H9 (cell line): ENCODE data around the gene MTRF1. TPM values are rescaled to one million over a fixed set of nuclear protein-coding genes. Genes with fewer than 3 reads are reported as not detected.

Experiments
- DNase-seq: peaks from one replicate; pipeline ENCODE4 v3.0.0-alpha.2; 2017
- H2AFZ ChIP-seq: one replicate; pipeline ENCODE4 v1.6.1; 2013; ENCODE audit warnings: mild to moderate bottlenecking, low read length, control low read depth, moderate library complexity
- H2AK5ac ChIP-seq: 2 replicates; pipeline ENCODE4 v1.6.1; 2013; ENCODE audit warnings: low read length, control low read depth, mixed read lengths; ENCODE audit not compliant: insufficient read length
- H2BK120ac ChIP-seq: one replicate; pipeline ENCODE4 v1.6.1; 2013; ENCODE audit warnings: low read depth, mild to moderate bottlenecking, low read length, control low read depth, inconsistent platforms; ENCODE audit not compliant: poor library complexity, severe bottlenecking
- H2BK12ac ChIP-seq: 2 replicates; pipeline ENCODE4 v1.6.1; 2013; ENCODE audit warnings: low read length, control low read depth, mixed read lengths, low read depth; ENCODE audit not compliant: insufficient read length
- H2BK15ac ChIP-seq: 2 replicates; pipeline ENCODE4 v1.6.1; 2013; ENCODE audit warnings: low read depth, low read length, control low read depth
- H2BK20ac ChIP-seq: one replicate; pipeline ENCODE4 v1.6.1; 2013; ENCODE audit warnings: low read depth, mild to moderate bottlenecking, low read length, control low read depth, inconsistent platforms; ENCODE audit not compliant: poor library complexity, severe bottlenecking
- H2BK5ac ChIP-seq: 2 replicates; pipeline ENCODE4 v1.6.1; 2013; ENCODE audit warnings: low read length, control low read depth, mixed read lengths; ENCODE audit not compliant: insufficient read length
- H3K14ac ChIP-seq: 2 replicates; pipeline ENCODE4 v1.6.1; 2013; ENCODE audit warnings: low read length, control low read depth; ENCODE audit not compliant: insufficient read depth
- H3K18ac ChIP-seq: 2 replicates; pipeline ENCODE4 v1.6.1; 2013; ENCODE audit warnings: low read depth, mild to moderate bottlenecking, mixed read lengths, low read length, control low read depth; ENCODE audit not compliant: insufficient read length
- H3K23ac ChIP-seq: 2 replicates; pipeline ENCODE4 v1.6.1; 2013; ENCODE audit warnings: low read length, control low read depth, mixed read lengths, low read depth; ENCODE audit not compliant: insufficient read length
- H3K23me2 ChIP-seq: 2 replicates; pipeline ENCODE4 v1.6.1; 2013; ENCODE audit warnings: low read depth, mild to moderate bottlenecking, mixed read lengths, low read length, control low read depth; ENCODE audit not compliant: insufficient read length, poor library complexity, severe bottlenecking
- H3K27ac ChIP-seq: 2 replicates; pipeline ENCODE4 v1.5.1; 2013; ENCODE audit warnings: low read length, control low read depth, mixed read lengths, low read depth; ENCODE audit not compliant: insufficient read length
- H3K27me3 ChIP-seq: 2 replicates; pipeline ENCODE4 v1.6.1; 2013; ENCODE audit warnings: low read length, control low read depth, inconsistent platforms; ENCODE audit not compliant: insufficient read depth
- H3K4ac ChIP-seq: 2 replicates; pipeline ENCODE4 v1.6.1; 2013; ENCODE audit warnings: low read depth, mild to moderate bottlenecking, control low read depth, inconsistent platforms, low read length, moderate library complexity
- H3K4me1 ChIP-seq: 2 replicates; pipeline ENCODE4 v1.6.1; 2013; ENCODE audit warnings: low read length, control low read depth, inconsistent platforms; ENCODE audit not compliant: insufficient read depth
- H3K4me2 ChIP-seq: 2 replicates; pipeline ENCODE4 v1.6.1; 2013; ENCODE audit warnings: low read length, control low read depth, mixed read lengths; ENCODE audit not compliant: insufficient read length, insufficient read depth
- H3K56ac ChIP-seq: 2 replicates; pipeline ENCODE4 v1.6.1; 2013; ENCODE audit warnings: low read depth, mild to moderate bottlenecking, mixed read lengths, low read length, control low read depth; ENCODE audit not compliant: insufficient read length
- H3K79me1 ChIP-seq: 2 replicates; pipeline ENCODE4 v1.6.1; 2013; ENCODE audit warnings: low read depth, mild to moderate bottlenecking, moderate library complexity, low read length, control low read depth, inconsistent platforms; ENCODE audit not compliant: insufficient read depth, poor library complexity, severe bottlenecking
- H3K79me2 ChIP-seq: 2 replicates; pipeline ENCODE4 v1.6.1; 2013; ENCODE audit warnings: low read length, control low read depth, inconsistent platforms; ENCODE audit not compliant: insufficient read depth
- H3K9ac ChIP-seq: 2 replicates; pipeline ENCODE4 v1.6.1; 2013; ENCODE audit warnings: low read length, control low read depth, mixed read lengths; ENCODE audit not compliant: insufficient read length; ENCODE audit errors: extremely low read depth
- H3K9me3 ChIP-seq: one replicate; pipeline ENCODE4 v1.6.1; 2013; ENCODE audit warnings: low read depth, low read length, inconsistent platforms; ENCODE audit not compliant: control insufficient read depth
- H3T11ph ChIP-seq: one replicate; pipeline ENCODE4 v1.6.1; 2013; ENCODE audit warnings: mild to moderate bottlenecking, low read length, control low read depth, inconsistent platforms
- H4K20me1 ChIP-seq: one replicate; pipeline ENCODE4 v1.6.1; 2013; ENCODE audit not compliant: control insufficient read depth, insufficient read length, insufficient read depth
- H4K5ac ChIP-seq: 2 replicates; pipeline ENCODE4 v1.6.1; 2013; ENCODE audit warnings: low read depth, mild to moderate bottlenecking, mixed read lengths, low read length, control low read depth; ENCODE audit not compliant: insufficient read length
- H4K8ac ChIP-seq: replicated peaks from 2 replicates; pipeline ENCODE4 v1.6.1; 2013; ENCODE audit warnings: low read length, control low read depth, mixed read lengths, low read depth; ENCODE audit not compliant: insufficient read length
- H4K91ac ChIP-seq: 2 replicates; pipeline ENCODE4 v1.6.1; 2013; ENCODE audit warnings: low read depth, mild to moderate bottlenecking, moderate library complexity, mixed read lengths, low read length, control low read depth; ENCODE audit not compliant: insufficient read length
- H3K27ac Mint-ChIP-seq, 3 experiments: 2 replicates in 2 of 3; 3 replicates in 1 of 3; pipeline ENCODE4 v1.8.0; 2020 to 2021; ENCODE audit warnings: mixed read lengths in 3 of 3, mild to moderate bottlenecking in 1 of 3, moderate library complexity in 1 of 3
- H3K27me3 Mint-ChIP-seq: 2 replicates; pipeline ENCODE4 v1.8.0; 2021; ENCODE audit warnings: low read depth, mild to moderate bottlenecking, moderate library complexity, mixed read lengths
- H3K36me3 Mint-ChIP-seq, 3 experiments: 2 replicates in 2 of 3; 3 replicates in 1 of 3; pipeline ENCODE4 v1.8.0; 2020 to 2021; ENCODE audit warnings: low read depth in 3 of 3, mixed read lengths in 3 of 3; ENCODE audit not compliant: insufficient read depth in 1 of 3
- H3K4me1 Mint-ChIP-seq, 2 experiments: 2 replicates each; pipeline ENCODE4 v1.8.0; 2020; ENCODE audit warnings: mixed read lengths in 2 of 2
- H3K4me3 Mint-ChIP-seq, 2 experiments: 2 replicates in 1 of 2; 3 replicates in 1 of 2; pipeline ENCODE4 v1.8.0; 2020 to 2021; ENCODE audit warnings: mild to moderate bottlenecking in 2 of 2, mixed read lengths in 2 of 2, moderate library complexity in 1 of 2
- H3K9me3 Mint-ChIP-seq, 2 experiments: 2 replicates in 1 of 2; 3 replicates in 1 of 2; pipeline ENCODE4 v1.8.0; 2020; ENCODE audit warnings: mild to moderate bottlenecking in 2 of 2, mixed read lengths in 2 of 2, moderate library complexity in 1 of 2
- CTCF ChIP-seq: fragments of 200-600 bp; sonication (generic); conservative IDR thresholded peaks from 3 replicates; pipeline ENCODE4 v1.8.0; 2021; ENCODE audit warnings: antibody characterized with exemption, mild to moderate bottlenecking
- WGBS: extraction: QIAGEN DNeasy Blood & Tissue Kit; methylation state at CpG from one replicate; pipeline ENCODE4 v1.1.7; 2013; ENCODE audit warnings: missing lambda C conversion rate, low lambda C conversion rate, mixed read lengths; ENCODE audit not compliant: insufficient read length; ENCODE audit errors: extremely low coverage; 5-methylcytosine and 5-hydroxymethylcytosine counted together
- total RNA-seq: library from RNA; stranded (reverse); gene quantifications from 2 replicates; pipeline ENCODE4 v1.2.1, GENCODE V29; 2021

Gene MTRF1
- total RNA-seq, 1 experiment from 2014 or later: 16.2 TPM

DNA sequence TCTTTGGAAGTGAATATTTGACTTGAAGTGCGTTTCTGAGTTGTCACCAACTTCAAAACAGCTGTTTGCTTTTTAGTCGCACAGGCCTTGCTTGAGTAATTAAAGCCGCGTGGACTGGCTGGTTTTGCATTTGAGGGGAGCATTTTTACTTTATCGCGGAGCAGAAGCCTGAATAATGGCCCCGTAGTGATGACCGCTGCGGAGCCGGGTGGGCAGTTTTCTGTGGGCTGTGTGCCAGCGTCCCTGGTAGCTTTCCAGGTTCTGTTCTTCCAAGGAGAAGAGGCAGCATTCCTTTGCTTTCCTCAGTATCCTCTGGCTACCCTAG is 48.8 kb upstream of the MTRF1 start:
- H3K27me3 Mint-ChIP-seq: no peaks in the 10 kb centered on the region
- no peak overlapping the region for H4K91ac ChIP-seq
- peaks cover 4% of the 10 kb centered on the region for H3K79me1 ChIP-seq
- H3K14ac ChIP-seq: no peak overlapping the region
- peak overlapping the region; percentile 80 for H3K4me2 ChIP-seq
- peak overlapping the region; percentile 96 for H3K9ac ChIP-seq
- no peak overlapping the region for H3K23ac ChIP-seq
- no peak overlapping the region for H2BK120ac ChIP-seq
- H2BK15ac ChIP-seq: no peak overlapping the region
- no peaks in the 10 kb centered on the region for H3K9me3 ChIP-seq
- no peak for TF ChIP-seq CTCF
- peaks cover 0 to 6% (median 5%) of the 10 kb centered on the region in 3 experiments; a peak in 2 of 7 replicates for H3K36me3 Mint-ChIP-seq
- peaks cover 28 to 30% of the 10 kb centered on the region in 2 experiments for H3K4me1 Mint-ChIP-seq
- H3K27ac Mint-ChIP-seq: peak overlapping the region in 2 of 3 experiments; percentile 70 to 92; a peak in 4 of 7 replicates
- no peak overlapping the region for H2BK5ac ChIP-seq
- H2AFZ ChIP-seq: no peak overlapping the region
- no peak overlapping the region for H3K27ac ChIP-seq
- H3K4me1 ChIP-seq: peaks cover 9% of the 10 kb centered on the region
- peak overlapping the region; percentile 92 to 97 for H3K4me3 Mint-ChIP-seq
- no peak overlapping the region for H2BK12ac ChIP-seq
- no peak overlapping the region for H4K5ac ChIP-seq
- no peak for DNase-seq
- H3K27me3 ChIP-seq: no peaks in the 10 kb centered on the region
- H2AK5ac ChIP-seq: no peak overlapping the region
- H3K56ac ChIP-seq: no peak overlapping the region
- no peak overlapping the region for H3T11ph ChIP-seq
- peaks cover 6% of the 10 kb centered on the region for H3K23me2 ChIP-seq
- no peaks in the 10 kb centered on the region for H3K9me3 Mint-ChIP-seq
- H4K20me1 ChIP-seq: no peaks in the 10 kb centered on the region
- H4K8ac ChIP-seq: no peak overlapping the region
- H3K18ac ChIP-seq: no peak overlapping the region
- no peak overlapping the region for H3K4ac ChIP-seq
- H2BK20ac ChIP-seq: no peak overlapping the region
- peaks cover 37% of the 10 kb centered on the region for H3K79me2 ChIP-seq
- WGBS: no CpG with 5 or more reads among the region's 11 CpGs
